HepG2 (cell line): ENCODE measurements around the gene STARD13. TPM values are rescaled to one million over a fixed set of nuclear protein-coding genes. Genes with fewer than 3 reads are reported as not detected.

Experiments
- ATAC-seq: fragments of 200-7000 bp; cut with Tn5 transposase; 3 replicates; pipeline ENCODE4 v1.9.1; 2020; ENCODE audit warnings: mild to moderate bottlenecking, moderate library complexity
- BruUV-seq: library from RNA; stranded (reverse); fragments of 400-500 nt; replicated peaks from 2 replicates; lab custom pipeline; 2021; lab: Mats Ljungman, UMichigan
- CTCF ChIA-PET: fragments of 300-600 bp; formaldehyde crosslinking; extraction: SDS; loops from one replicate; lab custom pipeline; 2021; ENCODE audit warnings: low total read pairs, inconsistent platforms, low intra/inter-chr PET ratio; lab: Yijun Ruan, JAX
- POLR2A ChIA-PET: fragments of 350-600 bp; sonication (Branson Sonifier 250); formaldehyde crosslinking; loops from one replicate; lab custom pipeline; 2020; ENCODE audit warnings: antibody characterized with exemption, inconsistent platforms; lab: Yijun Ruan, JAX
- DNase-seq: peaks from one replicate; pipeline ENCODE4 v3.0.0-alpha.2; 2015; ENCODE audit warnings: low spot score
- FAIRE-seq: peaks from 3 replicates; lab custom pipeline; 2011; peaks lifted over from hg19 to GRCh38; lab: Jason Lieb, UNC
- H2AFZ ChIP-seq: one replicate; pipeline ENCODE4 v1.6.1; 2011; ENCODE audit warnings: low read length, inconsistent platforms
- H3K27ac ChIP-seq: fragments of 300-600 bp; 3 replicates; pipeline ENCODE4 v1.8.0; 2011; ENCODE audit warnings: mixed run types, mild to moderate bottlenecking, mixed read lengths, low read length, inconsistent platforms; ENCODE audit not compliant: insufficient read depth; ENCODE audit errors: extremely low read length
- H3K27me3 ChIP-seq, 2 experiments: fragments of 200-600 bp in 1 of 2; 2 replicates in 1 of 2; 3 replicates in 1 of 2; pipeline versions ENCODE4 v1.6.0 to v1.8.0; 2011; ENCODE audit warnings: low read length in 2 of 2, mild to moderate bottlenecking in 2 of 2, moderate library complexity in 2 of 2, inconsistent platforms in 1 of 2; ENCODE audit not compliant: insufficient read depth in 2 of 2, control insufficient read depth in 1 of 2
- H3K36me3 ChIP-seq, 2 experiments: fragments of 200-600 bp in 1 of 2; replicated peaks in 1 of 2; 2 replicates in 1 of 2; 3 replicates in 1 of 2; pipeline versions ENCODE4 v1.5.1 to v1.8.0; 2011; ENCODE audit warnings: low read length in 2 of 2, inconsistent platforms in 1 of 2; ENCODE audit not compliant: insufficient read depth in 2 of 2, control insufficient read depth in 1 of 2
- H3K4me1 ChIP-seq: 2 replicates; pipeline ENCODE4 v1.5.1; 2012; ENCODE audit warnings: low read length, inconsistent platforms; ENCODE audit not compliant: insufficient read depth
- H3K4me2 ChIP-seq: 2 replicates; pipeline ENCODE4 v1.6.0; 2011; ENCODE audit warnings: low read depth, low read length, inconsistent platforms
- H3K4me3 ChIP-seq, 3 experiments: fragments of 200-600 bp in 1 of 3; sonication (generic), shearing (Covaris generic) in 1 of 3; replicated peaks in 1 of 3; 2 replicates each; pipeline ENCODE4 v1.5.1; 2011 to 2016; ENCODE audit warnings: low read length in 3 of 3, inconsistent platforms in 2 of 3, low read depth in 2 of 3, mild to moderate bottlenecking in 2 of 3, control low read depth in 1 of 3, mixed read lengths in 1 of 3; ENCODE audit not compliant: insufficient read depth in 1 of 3
- H3K79me2 ChIP-seq: one replicate; pipeline ENCODE4 v1.6.1; 2011; ENCODE audit warnings: low read length, inconsistent platforms; ENCODE audit not compliant: insufficient read depth
- H3K9ac ChIP-seq: 2 replicates; pipeline ENCODE4 v1.6.0; 2011; ENCODE audit warnings: mild to moderate bottlenecking, low read depth, low read length, inconsistent platforms; ENCODE audit not compliant: insufficient read depth
- H3K9me3 ChIP-seq: 2 replicates; pipeline ENCODE4 v1.5.1; 2012; ENCODE audit warnings: mild to moderate bottlenecking, low read length
- H4K20me1 ChIP-seq: 2 replicates; pipeline ENCODE4 v1.6.0; 2011; ENCODE audit warnings: inconsistent platforms, mild to moderate bottlenecking, low read length, moderate library complexity; ENCODE audit not compliant: insufficient read depth
- GPBP1L1 ChIP-seq: sonication (generic); formaldehyde crosslinking; IDR thresholded peaks from 2 replicates; pipeline ENCODE4 v1.5.0; 2020; ENCODE audit warnings: mild to moderate bottlenecking, missing genetic modification reagents
- HMGXB4 ChIP-seq, 2 experiments: sonication (generic) in 1 of 2; formaldehyde crosslinking in 1 of 2; IDR thresholded peaks; 2 replicates each; pipeline versions ENCODE4 v1.4.0 to v1.6.1; 2018 to 2020; ENCODE audit warnings: missing genetic modification reagents in 2 of 2, borderline replicate concordance in 1 of 2, low read depth in 1 of 2, mild to moderate bottlenecking in 1 of 2, missing biosample characterization in 1 of 2
- POGZ ChIP-seq: sonication (generic); formaldehyde crosslinking; IDR thresholded peaks from 2 replicates; pipeline ENCODE4 v1.4.0; 2020; ENCODE audit warnings: mild to moderate bottlenecking, missing genetic modification reagents
- RBM22 ChIP-seq: fragments of 200-400 bp; formaldehyde crosslinking; optimal IDR thresholded peaks from 2 replicates; pipeline ENCODE3; 2017; ENCODE audit warnings: mild to moderate bottlenecking, low read length, moderate library complexity
- ZNF160 ChIP-seq: sonication (generic); formaldehyde crosslinking; IDR thresholded peaks from 2 replicates; pipeline ENCODE4 v1.8.0; 2022; ENCODE audit warnings: mild to moderate bottlenecking, inconsistent platforms, missing genetic modification reagents
- ZNF17 ChIP-seq: sonication (generic); formaldehyde crosslinking; IDR thresholded peaks from 2 replicates; pipeline ENCODE4 v1.5.0; 2020; ENCODE audit warnings: mild to moderate bottlenecking, missing genetic modification reagents
- ZNF276 ChIP-seq: sonication (generic); formaldehyde crosslinking; IDR thresholded peaks from 2 replicates; pipeline ENCODE4 v1.4.0; 2020; ENCODE audit warnings: mild to moderate bottlenecking, low read depth, missing genetic modification reagents
- WGBS: methylation state at CpG from one replicate; pipeline ENCODE4 v1.1.6; 2017; ENCODE audit warnings: low lambda C conversion rate; 5-methylcytosine and 5-hydroxymethylcytosine counted together
- in situ Hi-C: cut with HindIII; loops from 2 replicates; pipeline ENCODE4 v1.10.0; 2017; ENCODE audit warnings: low pct_unique_long_range_greater_than_20kb; ENCODE audit not compliant: extremely low pct_ligation_motif_present
- intact Hi-C: fragments of 100-400 bp; cut with micrococcal nuclease; formaldehyde crosslinking; loops from one replicate; pipeline ENCODE4 v1.10.0; 2022; ENCODE audit not compliant: unreplicated experiment
- polyA plus RNA-seq, 8 experiments: library from polyadenylated mRNA; depleted of rRNA in 3 of 8; stranded (reverse) in 7 of 8; unstranded in 1 of 8; fragments of >200 nt; fragmentation: Illumina TruSeq in 4 of 8; extraction: Trizol in 4 of 8; gene quantifications; 2 replicates each; pipeline versions ENCODE4 v1.2.1 to v1.2.3, GENCODE V29; 2011 to 2016; ENCODE audit warnings: low read depth in 4 of 8, missing spikeins in 1 of 8, mixed read lengths in 1 of 8; ENCODE audit not compliant: insufficient read depth in 1 of 8
- total RNA-seq, 5 experiments: library from RNA; depleted of rRNA; stranded (reverse); fragments of >200 nt; fragmentation: Illumina TruSeq; extraction: Trizol; gene quantifications; 2 replicates each; pipeline ENCODE4 v1.2.3, GENCODE V29; 2016; ENCODE audit warnings: low read depth in 1 of 5

STARD13 gene
- total and polyA plus RNA-seq, 2 of the 13 experiments (the other 11 are each of a cell fraction or from before 2014, with no cell fraction given) = 12.8 to 14.3 TPM

GRCh38 chr13:33119022-33119781 lies 166.4 kb downstream of the STARD13 start:
- Histone ChIP-seq H3K9me3 (no peaks in the 10 kb centered on the region), H4K20me1 (no peaks in the 10 kb centered on the region), H2AFZ (no peak overlapping the region), H3K79me2 (no peaks in the 10 kb centered on the region), H3K9ac (no peak overlapping the region), H3K4me2 (no peak overlapping the region), H3K4me1 (peaks cover 39% of the 10 kb centered on the region), H3K27ac (no peak overlapping the region), H3K36me3 (peaks cover 9 to 38% of the 10 kb centered on the region in 2 experiments), H3K4me3 (no peak overlapping the region), H3K27me3 (no peaks in the 10 kb centered on the region)
- 94% methylated on average over 7 of the region's 7 CpGs for WGBS
- in situ Hi-C loops (no loop called here), intact Hi-C loops (no loop called here)
- ATAC-seq = no peak
- BruUV-seq = no TSS peak
- POLR2A ChIA-PET = no interaction called here
- no peak for FAIRE-seq
- CTCF ChIA-PET = no interaction called here
- no peak for DNase-seq
- TF ChIP-seq RBM22 (peak; percentile 19), POGZ (no peak)

- Histone ChIP-seq H3K27me3 (no peaks in the 10 kb centered on the region), H4K20me1 (no peaks in the 10 kb centered on the region), H2AFZ (no peak overlapping the region), H3K9me3 (no peaks in the 10 kb centered on the region), H3K27ac (peak overlapping the region; percentile 34), H3K4me1 (peaks cover 52% of the 10 kb centered on the region), H3K4me3 (no peak overlapping the region), H3K4me2 (no peak overlapping the region), H3K79me2 (no peaks in the 10 kb centered on the region), H3K9ac (no peak overlapping the region), H3K36me3 (peaks cover 14 to 43% of the 10 kb centered on the region in 2 experiments)
- intact Hi-C loops (no loop called here), in situ Hi-C loops (no loop called here)
- ChIA-PET POLR2A (interaction anchor here (0.9 kb wide), 1 partner anchor 169 kb away, joined by 3 read pairs; the partner anchor contains the start of gene STARD13), CTCF (no interaction called here)
- peak; percentile 73 for FAIRE-seq
- DNase-seq = peak; percentile 40
- TSS peak; percentile 6 for BruUV-seq
- 13% methylated on average over 2 of the region's 2 CpGs for WGBS
- ATAC-seq = peak; percentile 45
- TF ChIP-seq ZNF160 (no peak), HMGXB4 (CRISPR knock-in tag; IDR thresholded peaks at IDR 0.05; ENCODE audit: borderline replicate concordance in 1 of 2, low read depth in 1 of 2) (no peak), GPBP1L1 (CRISPR knock-in tag) (no peak), ZNF17 (CRISPR knock-in tag) (no peak), ZNF276 (CRISPR knock-in tag) (no peak)
These were observed 169.1 kb downstream of the STARD13 start for GRCh38 chr13:33116321-33117010.
